ENCODE data around the gene RPS14.
"Not testable (repeated sequence)": the region's sequence is repeated elsewhere in the genome, so short reads cannot be mapped to it uniquely, and the experiment has no call there.

Gene RPS14

DNA sequence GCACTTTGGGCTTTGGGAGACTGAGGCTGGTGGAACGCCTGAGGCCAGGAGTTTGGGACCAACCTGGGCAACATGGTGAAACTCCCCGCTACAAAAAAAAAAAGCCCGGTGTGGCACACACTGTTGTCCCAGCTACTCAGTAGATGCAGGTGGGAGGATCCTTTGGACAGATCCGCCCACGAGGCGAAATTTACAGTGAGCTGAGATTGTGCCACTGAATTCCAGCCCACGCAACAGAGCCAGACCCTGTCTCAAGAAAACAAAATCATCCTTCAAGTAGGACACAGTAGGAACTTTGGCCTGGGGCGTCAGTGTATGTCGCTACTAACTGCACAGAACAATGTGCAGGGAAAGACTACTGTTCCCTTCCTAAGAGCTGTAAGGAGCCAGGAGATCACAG lies 4.8 kb downstream of the RPS14 start:
- no peak for DNase-seq (ENCODE audit: low read depth)

DNA sequence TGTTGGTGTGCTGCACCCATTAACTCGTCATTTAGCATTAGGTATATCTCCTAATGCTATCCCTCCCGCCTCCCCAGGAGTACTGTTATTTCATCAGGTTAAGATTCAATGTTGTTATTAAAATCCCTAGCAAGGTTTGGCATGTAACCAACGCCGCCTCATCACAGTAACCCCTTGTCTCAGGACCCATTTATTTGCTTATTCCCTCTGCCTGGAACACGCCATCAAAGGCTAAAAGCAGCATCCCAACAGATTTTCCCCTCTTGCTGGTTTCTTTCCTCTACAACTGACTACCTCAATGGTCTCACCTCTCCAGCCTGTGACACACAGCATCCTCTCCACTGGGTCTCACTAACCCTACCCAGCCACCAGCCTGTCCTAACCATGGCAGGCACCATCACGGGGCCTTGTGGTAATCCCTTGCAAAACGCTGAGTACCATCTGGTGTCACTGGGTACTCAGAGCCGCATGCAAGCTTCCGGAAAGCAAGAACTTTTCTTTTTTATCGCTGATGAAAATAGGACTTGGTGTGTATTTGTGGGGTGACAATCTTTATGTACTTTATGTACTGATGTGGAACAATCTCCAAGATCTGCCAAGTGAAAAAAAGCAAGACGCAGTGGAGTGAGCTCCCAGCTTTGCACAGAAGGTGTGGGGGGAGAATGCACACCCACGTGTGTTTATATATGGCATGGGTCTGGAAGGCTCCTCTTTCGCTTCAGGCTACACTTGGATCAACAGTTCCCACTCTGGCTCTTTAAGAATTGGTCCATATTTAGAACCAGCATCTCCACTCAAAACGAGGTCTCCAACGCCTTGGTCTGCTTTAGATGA lies 6.1 kb downstream of the RPS14 start:
- no peak for DNase-seq (ENCODE audit: low read depth)

DNA sequence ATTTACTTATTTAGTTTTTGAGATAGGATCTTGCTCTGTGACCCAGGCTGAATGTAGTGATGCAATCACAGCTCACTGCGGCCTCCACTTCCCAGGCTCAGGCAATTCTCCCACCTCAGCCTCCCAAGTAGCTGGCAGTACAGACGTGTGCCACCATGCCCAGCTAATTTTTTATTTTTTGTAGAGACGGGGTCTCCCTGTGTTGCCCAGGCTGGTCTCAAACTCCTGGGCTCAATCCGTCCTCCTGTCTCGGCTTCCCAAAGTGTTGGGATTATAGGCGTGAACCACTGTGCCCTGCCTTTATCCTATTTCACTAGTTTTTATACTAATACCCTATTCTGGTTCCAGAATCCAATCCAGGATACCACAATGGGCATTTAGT lies 6.8 kb downstream of the RPS14 start:
- no peak for DNase-seq (ENCODE audit: low read depth)

DNA sequence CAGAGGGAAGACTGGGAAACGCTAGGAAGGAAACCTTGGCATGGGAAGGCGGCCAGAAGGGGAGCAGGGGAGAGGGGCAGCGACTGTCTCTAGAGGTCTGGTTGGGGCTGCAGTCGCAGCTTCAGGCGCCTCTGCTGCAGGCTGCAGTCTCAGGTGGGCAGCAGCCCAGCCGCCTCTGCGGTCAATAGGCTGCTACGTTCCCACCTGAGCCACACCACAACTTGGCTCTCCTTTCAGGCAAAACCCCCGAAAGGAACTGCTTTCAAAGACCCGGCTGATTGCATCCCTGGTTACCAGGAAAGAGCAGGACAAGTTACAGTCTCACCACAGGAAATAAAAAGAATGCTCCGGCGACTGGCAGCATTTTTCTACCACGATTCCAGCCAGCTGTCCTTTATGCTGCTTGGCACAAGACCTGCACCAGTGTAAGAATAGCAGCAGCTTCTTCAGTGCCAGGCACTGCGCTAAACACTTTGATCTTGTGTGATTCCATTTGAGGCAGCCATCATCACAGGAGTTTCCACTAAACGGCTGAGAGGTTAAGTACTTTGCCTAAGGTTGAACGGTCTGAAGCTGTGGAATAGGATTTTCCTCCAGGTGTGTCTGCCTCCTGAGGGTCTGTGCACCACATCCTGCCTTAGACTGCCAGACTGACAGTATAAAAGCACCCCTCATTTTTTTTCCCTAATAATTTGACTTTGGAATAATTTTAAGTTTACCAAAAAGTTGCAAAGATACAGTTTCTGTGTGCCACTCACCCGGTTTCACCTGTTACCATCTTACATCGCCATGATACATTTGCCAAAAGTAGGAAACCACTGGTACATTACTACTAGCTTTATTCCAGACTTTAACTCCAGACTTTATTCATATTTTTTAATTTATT lies 7.5 kb downstream of the RPS14 start:
- no peak for DNase-seq (ENCODE audit: low read depth)

DNA sequence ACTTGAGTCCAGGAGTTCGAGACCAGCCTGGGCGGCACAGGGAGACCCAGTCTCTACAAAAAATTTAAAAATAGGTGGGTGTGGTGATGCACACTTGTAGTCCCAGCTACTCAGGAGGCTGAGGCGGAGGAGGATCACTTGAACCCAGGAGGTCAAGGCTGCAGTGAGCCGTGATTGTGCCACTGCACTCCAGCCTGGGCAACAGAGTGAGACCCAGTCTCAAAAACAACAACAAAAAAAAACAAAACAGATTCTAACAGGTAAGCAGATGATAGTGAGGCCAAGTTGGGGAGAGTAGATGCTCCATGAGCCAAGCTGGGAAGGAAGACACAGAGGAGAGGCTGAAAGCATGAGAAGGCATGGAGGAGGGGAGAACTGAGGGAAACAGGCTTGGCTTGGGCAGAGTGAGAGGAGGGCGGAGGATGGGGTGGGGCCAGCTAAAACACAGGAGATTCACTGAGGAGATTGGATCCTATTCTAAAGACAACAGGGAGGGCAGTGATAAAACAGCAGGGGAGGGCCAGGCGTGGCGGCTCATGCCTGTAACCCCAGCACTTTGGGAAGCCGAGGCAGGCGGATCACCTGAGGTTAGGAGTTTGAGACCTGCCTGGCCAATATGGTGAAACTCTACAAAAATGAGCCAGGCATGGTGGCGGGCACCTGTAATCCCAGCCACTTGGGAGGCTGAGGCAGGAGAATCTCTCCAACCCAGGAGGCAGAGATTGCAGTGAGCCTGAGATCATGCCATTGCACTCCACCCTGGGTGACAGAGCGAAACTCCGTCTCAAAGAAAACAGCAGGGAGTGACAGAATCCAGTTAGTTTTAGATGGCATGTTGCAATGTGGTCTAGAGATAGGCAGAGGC lies 8.4 kb downstream of the RPS14 start:
- no peak for DNase-seq (ENCODE audit: low read depth)

DNA sequence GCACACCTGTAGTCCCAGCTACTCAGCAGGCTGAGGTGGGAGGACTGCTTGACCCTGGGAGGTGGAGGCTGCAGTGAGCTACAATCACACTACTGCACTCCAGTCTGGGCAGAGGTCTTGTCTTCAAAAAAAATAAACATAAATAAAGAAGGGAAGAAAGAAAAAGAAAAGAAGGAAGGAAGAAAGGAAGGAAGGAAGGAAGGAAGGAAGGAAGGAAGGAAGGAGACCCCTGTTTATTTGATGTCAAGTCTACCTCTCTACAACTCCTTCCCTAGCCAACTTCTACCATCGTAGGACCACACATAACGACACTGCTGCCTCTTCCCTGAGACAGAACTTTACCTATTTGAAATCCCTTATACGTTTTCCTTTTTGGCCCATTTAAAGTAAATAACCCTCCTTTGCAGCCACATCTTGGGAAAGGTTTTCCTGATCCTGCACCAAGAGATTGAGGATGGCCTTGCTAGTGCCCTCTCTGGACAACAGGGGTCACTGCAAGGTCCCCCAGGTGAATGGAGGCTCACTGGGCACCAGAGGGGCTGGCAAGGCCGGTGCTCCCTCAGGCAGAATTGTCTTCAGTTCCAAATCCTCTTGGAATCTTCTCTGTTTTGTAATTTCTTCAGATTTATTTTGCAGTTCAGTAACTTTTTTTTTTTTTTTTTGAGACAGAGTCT lies 10.5 kb downstream of the RPS14 start:
- DNase-seq (ENCODE audit: low read depth) = no peak

DNA sequence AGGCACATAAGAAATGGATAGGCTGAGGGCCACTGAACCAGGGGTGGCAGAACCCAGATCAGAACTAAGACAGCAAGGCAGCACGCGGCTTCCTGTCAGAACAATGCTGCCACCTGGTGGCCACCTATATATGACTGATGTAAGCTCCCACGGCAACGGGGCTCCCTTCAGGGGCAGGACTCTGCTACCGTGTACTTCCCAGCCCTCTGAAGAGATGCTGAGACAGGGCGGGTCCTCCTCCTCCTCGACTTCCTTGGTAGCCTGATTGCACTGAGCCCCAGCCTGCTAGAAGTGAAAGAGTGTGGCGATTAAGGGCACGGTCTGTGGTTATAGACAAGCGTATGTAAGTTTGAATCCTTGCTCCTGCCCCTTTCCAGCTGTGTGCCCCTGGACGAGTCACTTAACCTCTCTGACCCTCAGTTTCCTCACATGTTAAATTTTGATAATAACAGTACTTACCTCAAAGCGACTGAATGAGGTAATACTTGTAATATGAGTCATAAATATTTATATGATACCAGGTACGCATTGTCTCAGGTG lies 13.3 kb downstream of the RPS14 start:
- peak; percentile 78 for DNase-seq (ENCODE audit: low read depth)

DNA sequence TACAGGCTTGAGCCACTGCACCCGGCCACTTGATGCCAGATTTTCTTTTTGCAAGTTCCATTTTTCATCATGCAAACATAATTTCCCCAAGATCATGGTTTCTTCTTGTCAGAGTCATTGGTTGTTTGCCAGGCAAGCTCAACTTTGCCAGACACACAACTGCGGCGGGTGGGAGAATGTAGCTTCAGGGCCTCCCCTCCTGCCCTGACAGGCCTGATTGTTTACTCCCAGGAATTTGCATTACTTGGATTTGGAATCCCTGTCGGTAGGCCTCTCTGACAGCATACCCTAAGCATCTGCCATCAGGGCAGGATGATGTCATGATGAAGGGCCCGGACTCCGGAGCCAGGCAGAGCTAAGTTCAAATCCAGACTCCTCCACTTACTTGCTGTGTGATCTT lies 15.1 kb downstream of the RPS14 start:
- DNase-seq (ENCODE audit: low read depth) = no peak

DNA sequence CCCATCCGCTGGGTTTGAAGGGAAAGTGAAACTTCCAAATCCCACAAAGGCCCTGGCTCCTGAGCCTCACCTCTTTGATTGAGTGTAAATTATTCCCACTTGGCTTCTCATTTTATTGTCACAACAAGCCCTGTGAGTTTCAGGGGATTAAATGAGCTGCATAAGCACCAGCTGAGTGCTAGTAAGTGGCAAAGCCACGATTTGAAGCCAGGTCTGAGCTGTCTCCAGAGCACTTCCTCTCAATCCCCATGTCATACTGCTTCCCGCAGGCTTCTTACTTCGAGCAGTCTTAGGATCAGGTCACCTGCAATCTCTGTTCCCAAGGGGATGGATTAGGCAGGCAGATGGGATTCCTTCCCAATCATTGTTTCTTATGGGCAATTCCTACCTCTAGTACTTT lies 18.0 kb downstream of the RPS14 start:
- DNase-seq (ENCODE audit: low read depth) = no peak

DNA sequence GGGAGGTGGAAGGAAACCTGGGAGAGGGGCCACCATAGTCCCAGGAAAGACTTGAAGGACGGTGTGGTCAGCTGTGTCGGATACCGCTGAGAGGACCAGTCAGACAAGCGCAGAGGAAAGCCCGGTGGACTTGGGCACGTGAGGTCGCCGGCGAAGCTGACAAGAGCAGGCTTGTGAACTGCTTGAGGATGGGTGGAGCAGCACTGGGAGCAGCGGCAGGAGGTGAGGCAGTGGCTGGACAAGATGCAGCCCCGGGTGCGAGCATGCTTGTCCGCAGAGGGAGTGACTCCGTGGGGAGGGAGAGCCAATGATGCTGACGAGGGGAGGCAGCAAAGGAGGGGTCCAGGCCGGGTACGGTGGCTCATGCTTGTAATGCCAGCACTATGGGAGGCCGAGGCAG lies 18.5 kb downstream of the RPS14 start:
- no peak for DNase-seq (ENCODE audit: low read depth)

DNA sequence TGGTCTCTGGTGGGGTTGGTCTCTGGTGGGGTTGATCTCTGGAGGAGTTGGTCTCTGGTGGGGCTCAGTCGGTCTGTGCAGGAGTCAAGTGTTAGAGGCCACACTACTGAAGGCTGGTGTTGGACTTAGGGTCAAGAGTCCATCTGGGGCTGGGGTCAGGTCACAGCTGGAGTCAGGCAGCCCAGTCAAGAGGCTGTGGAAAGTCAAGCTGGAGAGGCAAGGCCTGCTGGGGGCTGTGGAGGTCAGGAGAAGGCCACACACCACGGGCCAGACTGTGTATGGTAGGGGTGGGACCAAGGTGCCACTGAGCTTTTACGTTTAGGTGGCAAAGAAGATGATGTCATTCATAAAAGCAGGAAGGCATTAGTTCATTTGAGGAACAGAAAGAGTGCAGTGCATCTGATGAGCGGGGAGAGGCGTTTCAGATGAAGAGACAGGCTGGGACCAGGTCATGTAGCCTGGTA lies 20.1 kb downstream of the RPS14 start:
- no peak for DNase-seq (ENCODE audit: low read depth)

DNA sequence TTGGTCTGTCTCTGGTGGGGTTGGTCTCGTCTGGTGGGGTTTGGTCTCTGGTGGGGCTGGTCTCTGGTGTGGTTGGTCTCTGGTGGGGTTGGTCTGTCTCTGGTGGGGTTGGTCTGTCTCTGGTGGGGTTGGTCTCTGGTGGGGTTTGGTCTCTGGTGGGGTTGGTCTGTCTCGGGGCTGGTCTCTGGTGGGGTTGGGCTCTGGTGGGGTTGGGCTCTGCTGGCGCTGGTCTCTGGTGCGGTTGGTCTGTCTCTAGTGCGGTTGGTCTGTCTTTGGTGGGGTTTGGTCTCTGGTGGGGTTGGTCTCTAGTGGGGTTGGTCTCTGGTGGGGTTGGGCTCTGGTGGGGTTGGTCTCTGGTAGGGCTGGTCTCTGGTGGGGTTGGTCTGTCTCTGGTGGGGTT lies 20.6 kb downstream of the RPS14 start:
- no peak for DNase-seq (ENCODE audit: low read depth)

DNA sequence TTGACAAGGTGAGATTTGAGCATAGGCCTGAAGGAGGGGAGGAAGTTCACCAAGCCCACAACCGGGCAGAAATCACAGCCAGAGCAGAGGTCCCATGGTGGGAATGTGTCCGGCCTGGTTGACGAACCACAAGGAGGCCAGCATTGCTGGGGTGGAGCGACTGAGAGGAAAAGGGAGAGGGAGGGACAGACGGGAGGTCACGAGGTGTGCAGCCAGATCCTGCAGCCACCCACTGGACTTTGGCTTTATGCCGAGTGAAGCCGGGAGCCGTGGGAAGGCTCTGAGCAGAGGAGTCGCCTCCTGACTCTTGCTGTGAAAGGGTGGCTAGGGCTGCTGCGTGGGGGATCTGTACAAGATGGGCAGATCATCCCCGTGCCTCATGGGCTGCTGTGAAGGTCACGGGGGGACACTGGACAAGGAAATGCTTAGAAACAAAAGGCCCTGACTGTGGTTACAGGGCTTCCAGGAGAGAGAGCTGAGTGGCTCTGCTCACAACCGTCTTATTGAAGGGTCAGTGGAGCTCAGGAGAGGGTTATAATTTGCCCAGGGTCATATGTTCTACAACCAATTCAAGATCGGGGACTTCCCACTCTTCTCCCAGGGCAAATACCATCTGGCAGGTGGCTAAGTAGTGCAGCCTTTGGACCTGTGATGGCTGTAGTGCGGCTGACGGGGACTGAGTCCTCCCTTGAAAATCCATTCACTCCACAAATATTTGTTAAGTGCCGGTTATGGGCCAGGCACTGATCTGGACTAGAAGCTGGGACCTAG lies 21.2 kb downstream of the RPS14 start:
- no peak for DNase-seq (ENCODE audit: low read depth)

DNA sequence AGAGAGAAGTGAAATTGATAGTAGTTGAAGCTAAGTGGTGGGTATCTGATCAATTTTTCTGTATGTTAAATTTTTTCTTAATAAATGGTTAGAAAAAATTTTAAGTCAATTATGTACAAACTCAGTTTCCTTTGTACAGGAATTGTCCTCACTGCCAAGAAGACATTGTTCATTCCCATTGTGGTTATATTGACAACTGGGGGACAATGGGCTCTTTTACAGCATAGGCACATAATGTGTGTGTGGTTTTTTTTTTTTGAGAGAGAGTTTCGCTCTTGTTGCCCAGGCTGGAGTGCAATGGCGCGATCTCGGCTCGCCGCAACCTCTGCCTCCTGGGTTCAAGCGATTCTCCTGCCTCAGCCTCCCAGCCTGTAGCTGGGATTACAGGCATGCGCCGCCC lies 23.4 kb downstream of the RPS14 start:
- not testable (repeated sequence) for DNase-seq (ENCODE audit: low read depth)

DNA sequence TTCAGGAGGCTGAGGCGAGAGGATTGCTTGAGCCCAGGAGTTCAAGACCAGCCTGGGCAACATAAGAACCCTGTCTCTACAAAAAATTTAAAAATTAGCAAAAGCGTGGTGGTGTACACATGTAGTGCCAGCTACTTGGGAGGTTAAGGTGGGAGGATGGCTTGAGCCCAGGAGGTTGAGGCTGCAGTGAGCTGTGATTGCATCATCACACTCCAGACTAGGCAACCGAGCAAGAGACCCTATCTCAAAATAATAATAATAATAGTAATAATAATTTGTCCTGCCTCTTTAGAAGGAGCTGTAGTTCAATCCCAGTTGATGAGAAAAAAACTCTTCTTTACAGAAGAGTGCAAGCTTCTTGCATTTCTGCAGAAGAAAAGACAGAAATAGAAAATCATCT lies 26.8 kb downstream of the RPS14 start:
- DNase-seq (ENCODE audit: low read depth) = no peak

DNA sequence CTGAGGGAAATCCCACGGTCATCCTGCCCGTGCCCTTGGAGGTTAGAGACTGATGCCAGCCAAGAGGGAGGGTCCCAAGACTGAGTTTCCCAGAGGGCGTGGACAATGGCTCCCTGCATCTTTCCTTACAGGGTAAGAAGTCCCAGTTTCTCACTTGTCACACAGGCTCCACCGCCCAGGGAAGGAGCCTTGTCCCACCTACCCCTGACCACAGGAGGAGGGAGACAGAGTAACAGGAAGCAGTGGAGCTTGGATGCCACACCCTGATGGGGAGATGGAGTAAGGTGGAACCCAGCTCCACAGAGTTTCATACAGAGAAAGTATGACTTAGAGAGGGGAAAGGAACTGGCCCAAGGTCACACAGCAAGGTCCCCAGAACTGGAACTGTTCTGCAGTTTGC lies 27.5 kb downstream of the RPS14 start:
- no peak for DNase-seq (ENCODE audit: low read depth)

DNA sequence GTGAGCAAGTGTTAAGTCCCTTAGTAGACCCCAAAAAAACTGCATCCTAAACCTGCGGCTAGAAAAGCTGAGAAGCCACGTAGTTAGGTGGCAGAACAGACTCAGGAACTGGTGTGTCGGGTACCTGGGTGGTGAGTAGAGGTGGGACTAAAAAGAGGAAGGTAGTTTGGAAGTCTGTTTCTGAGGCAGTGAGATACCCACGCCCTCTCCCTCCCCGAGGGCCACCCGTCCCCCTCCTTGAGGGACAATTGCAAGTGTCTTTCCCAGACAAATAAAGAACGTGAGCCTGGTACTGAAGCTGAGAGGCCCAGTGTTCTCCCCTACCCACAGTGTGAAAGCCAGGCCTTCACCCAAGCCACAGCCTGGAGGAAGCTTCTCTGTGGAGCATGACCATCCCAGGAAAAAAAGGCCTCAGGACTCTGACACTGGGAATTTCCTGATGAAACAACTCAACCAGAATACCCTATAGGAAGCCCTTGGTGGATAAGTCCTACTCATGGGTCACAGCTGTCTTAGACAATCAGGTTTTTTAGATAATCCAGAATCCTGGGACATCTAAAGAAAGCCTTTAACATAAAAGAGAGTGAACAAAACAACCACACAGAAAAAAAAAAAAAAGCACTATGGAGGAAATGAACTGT lies 29.8 kb downstream of the RPS14 start:
- DNase-seq (ENCODE audit: low read depth) = no peak

DNA sequence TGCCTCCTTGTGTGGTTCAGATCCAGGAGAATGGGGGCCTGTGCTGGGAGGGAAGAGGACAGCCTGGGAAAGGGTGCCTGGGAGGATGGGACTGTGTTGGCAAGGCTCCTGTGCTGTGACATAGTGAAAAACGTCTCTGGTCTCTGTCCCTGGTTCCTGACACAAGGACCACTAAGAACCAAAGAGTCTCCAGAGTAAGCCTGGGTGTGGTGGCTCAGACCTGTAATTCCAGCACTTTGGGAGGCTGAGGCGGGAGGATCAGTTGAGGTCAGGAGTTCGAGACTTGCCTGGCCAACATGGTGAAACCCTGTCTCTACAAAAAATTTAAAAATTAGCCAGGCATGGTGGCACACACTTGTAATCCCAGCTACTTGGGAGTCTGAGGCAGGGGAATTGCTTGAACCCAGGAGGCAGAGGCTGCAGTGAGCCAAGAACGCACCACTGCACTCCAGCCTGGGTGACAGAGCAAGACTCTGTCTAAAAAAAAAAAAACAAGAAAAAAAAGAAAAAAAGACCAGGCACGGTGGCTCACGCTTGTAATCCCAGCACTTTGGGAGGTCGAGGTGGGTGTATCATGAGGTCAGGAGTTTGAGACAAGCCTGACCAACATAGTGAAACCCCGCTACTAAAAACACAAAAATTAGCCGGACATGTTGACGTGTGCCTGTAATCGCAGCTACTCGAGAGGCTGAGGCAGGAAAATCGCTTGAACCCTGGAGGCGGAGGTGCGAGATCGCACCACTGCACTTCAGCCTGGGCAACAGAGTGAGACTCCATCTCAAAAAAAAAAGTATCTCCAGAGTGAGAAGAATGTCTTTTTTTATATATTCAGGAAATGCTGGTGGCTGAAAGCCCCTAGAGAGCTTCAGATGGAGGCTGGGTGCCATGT lies 35.4 kb downstream of the RPS14 start:
- DNase-seq (ENCODE audit: low read depth) = not testable (repeated sequence)

Measured in activated T-helper 1 cell treated with Interleukin-2 at 50 U/mL for 16 hours (primary cell).